ENCODE data around the gene PGLYRP2.
A peak's percentile ranks its signal among the peaks of the same experiment; 100 is the strongest.

The PGLYRP2 gene

DNA sequence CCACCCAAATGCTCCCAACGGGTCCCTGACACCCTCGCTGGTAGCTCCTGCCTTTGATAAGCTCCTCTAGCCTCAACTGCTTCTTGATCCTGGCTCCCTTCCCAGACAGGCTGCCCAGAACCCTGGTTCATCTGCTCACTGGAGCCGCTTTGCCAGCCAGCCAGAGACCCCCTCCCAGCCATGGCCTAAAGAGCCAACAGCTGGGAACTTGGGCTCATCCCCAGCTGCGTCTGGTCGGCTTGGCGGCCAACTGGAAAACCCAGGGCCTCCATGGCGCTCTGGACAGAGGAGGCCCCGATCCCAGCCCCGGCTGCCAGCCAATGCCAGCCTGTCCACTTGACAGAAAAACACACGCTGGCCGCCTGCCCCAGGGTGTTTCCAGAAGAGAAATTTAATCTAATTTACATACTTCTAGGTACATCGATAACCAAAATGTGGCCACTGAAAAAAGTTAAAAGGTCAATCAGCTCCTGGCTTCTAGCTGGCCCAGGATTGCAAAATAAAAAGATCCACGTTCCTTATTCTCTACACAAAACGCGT, 57.5 kb downstream of the PGLYRP2 start:
- H3K27ac ChIP-seq (ENCODE audit: low read depth, low read length) = no peak overlapping the region

GRCh38 chr19:15421136-15421695, 58.1 kb downstream of the PGLYRP2 start:
- H3K79me2 ChIP-seq (ENCODE audit: control insufficient read depth, low read length) = peaks cover 26% of the 10 kb centered on the region
- H3K9me2 ChIP-seq (replicated peaks; ENCODE audit: control insufficient read depth, low read length) = no peaks in the 10 kb centered on the region
- no peak overlapping the region for H3K4me2 ChIP-seq (ENCODE audit: low read length)
- H3K27me3 ChIP-seq (ENCODE audit: control insufficient read depth, low read length) = no peaks in the 10 kb centered on the region
- H3F3A ChIP-seq (ENCODE audit: control insufficient read depth, insufficient read depth) = peaks cover 11% of the 10 kb centered on the region; the same call in 1 of the 2 replicates
- H3K9me3 ChIP-seq (ENCODE audit: control insufficient read depth, insufficient read depth, low read length) = no peaks in the 10 kb centered on the region
- peaks cover 24% of the 10 kb centered on the region for H3K4me1 ChIP-seq (ENCODE audit: control insufficient read depth, low read length)
- TF ChIP-seq EZH2phosphoT487 (IDR thresholded peaks at IDR 0.05; ENCODE audit: borderline replicate concordance, low read length) (no peak), CTCF (IDR thresholded peaks at IDR 0.05; ENCODE audit: low read depth, low read length, poor library complexity, severe bottlenecking) (no peak)
- peaks cover 7% of the 10 kb centered on the region; the same call in 1 of the 2 replicates for H4K20me1 ChIP-seq (ENCODE audit: control insufficient read depth, insufficient read depth, low read depth, low read length)
- H3K4me3 ChIP-seq (ENCODE audit: low read length) = no peak overlapping the region
- peaks cover 61% of the 10 kb centered on the region for H3K36me3 ChIP-seq (ENCODE audit: control insufficient read depth, low read length)
- H3K27ac ChIP-seq (ENCODE audit: low read depth, low read length) = no peak overlapping the region

More for the DNA sequence above, 57.5 kb downstream of the PGLYRP2 start:
- H3K4me2 ChIP-seq (ENCODE audit: low read length) = no peak overlapping the region
- H3F3A ChIP-seq (ENCODE audit: control insufficient read depth, insufficient read depth) = peaks cover 11% of the 10 kb centered on the region; the same call in 1 of the 2 replicates
- no peaks in the 10 kb centered on the region for H3K9me2 ChIP-seq (replicated peaks; ENCODE audit: control insufficient read depth, low read length)
- H3K36me3 ChIP-seq (ENCODE audit: control insufficient read depth, low read length) = peaks cover 61% of the 10 kb centered on the region
- no peaks in the 10 kb centered on the region for H3K9me3 ChIP-seq (ENCODE audit: control insufficient read depth, insufficient read depth, low read length)
- H3K4me3 ChIP-seq (ENCODE audit: low read length) = no peak overlapping the region
- no peak for TF ChIP-seq EZH2phosphoT487 (IDR thresholded peaks at IDR 0.05; ENCODE audit: borderline replicate concordance, low read length)
- no peak for TF ChIP-seq CTCF (IDR thresholded peaks at IDR 0.05; ENCODE audit: low read depth, low read length, poor library complexity, severe bottlenecking)
- no peaks in the 10 kb centered on the region for H3K27me3 ChIP-seq (ENCODE audit: control insufficient read depth, low read length)
- peaks cover 19% of the 10 kb centered on the region for H3K4me1 ChIP-seq (ENCODE audit: control insufficient read depth, low read length)
- H3K79me2 ChIP-seq (ENCODE audit: control insufficient read depth, low read length) = peaks cover 20% of the 10 kb centered on the region
- peaks cover 7% of the 10 kb centered on the region; the same call in 1 of the 2 replicates for H4K20me1 ChIP-seq (ENCODE audit: control insufficient read depth, insufficient read depth, low read depth, low read length)

- Histone ChIP-seq H3K27ac (ENCODE audit: low read depth, low read length) (no peak overlapping the region), H3K36me3 (ENCODE audit: control insufficient read depth, low read length) (peaks cover 58% of the 10 kb centered on the region), H3K4me2 (ENCODE audit: low read length) (peak overlapping the region; percentile 77), H3F3A (ENCODE audit: control insufficient read depth, insufficient read depth) (peaks cover 11% of the 10 kb centered on the region; the same call in 1 of the 2 replicates), H3K9me3 (ENCODE audit: control insufficient read depth, insufficient read depth, low read length) (no peaks in the 10 kb centered on the region), H3K4me1 (ENCODE audit: control insufficient read depth, low read length) (peaks cover 26% of the 10 kb centered on the region), H4K20me1 (ENCODE audit: control insufficient read depth, insufficient read depth, low read depth, low read length) (peaks cover 7% of the 10 kb centered on the region; the same call in 1 of the 2 replicates), H3K4me3 (ENCODE audit: low read length) (peak overlapping the region; percentile 66), H3K9me2 (replicated peaks; ENCODE audit: control insufficient read depth, low read length) (no peaks in the 10 kb centered on the region), H3K79me2 (ENCODE audit: control insufficient read depth, low read length) (peaks cover 43% of the 10 kb centered on the region), H3K27me3 (ENCODE audit: control insufficient read depth, low read length) (no peaks in the 10 kb centered on the region)
- peak; percentile 8 for TF ChIP-seq CTCF (IDR thresholded peaks at IDR 0.05; ENCODE audit: low read depth, low read length, poor library complexity, severe bottlenecking)
- no peak for TF ChIP-seq EZH2phosphoT487 (IDR thresholded peaks at IDR 0.05; ENCODE audit: borderline replicate concordance, low read length)
Observed at GRCh38 chr19:15419413-15420025, 59.8 kb downstream of the PGLYRP2 start.

Data from DOHH2 (cell line).